IPS-18c (cell line): ENCODE measurements around the gene PITPNM2.
"Not testable (repeated sequence)": the region's sequence is repeated elsewhere in the genome, so short reads cannot be mapped to it uniquely, and the experiment has no call there.

Experiments used
- H3K4me3 ChIP-seq: 2 replicates; pipeline ENCODE4 v1.7.0; 2013; ENCODE audit warnings: low read depth, mild to moderate bottlenecking, low read length, moderate library complexity; ENCODE audit not compliant: insufficient read depth
- H3K9me3 ChIP-seq: one replicate; pipeline ENCODE4 v1.6.1; 2013; ENCODE audit warnings: mild to moderate bottlenecking, low read length, moderate library complexity; ENCODE audit not compliant: control insufficient read depth, insufficient read depth

Gene PITPNM2

GRCh38 chr12:123107926-123108681 is 42.8 kb downstream of the PITPNM2 start:
- Histone ChIP-seq H3K9me3 (no peaks in the 10 kb centered on the region), H3K4me3 (no peak overlapping the region)

GRCh38 chr12:123106640-123107359 is 44.1 kb downstream of the PITPNM2 start:
- no peak overlapping the region for H3K4me3 ChIP-seq

GRCh38 chr12:123105211-123105826 is 45.6 kb downstream of the PITPNM2 start:
- H3K4me3 ChIP-seq = no peak overlapping the region
- H3K9me3 ChIP-seq = no peaks in the 10 kb centered on the region

More at GRCh38 chr12:123106640-123107359, 44.1 kb downstream of the PITPNM2 start:
- no peaks in the 10 kb centered on the region for H3K9me3 ChIP-seq

- H3K4me3 ChIP-seq = no peak overlapping the region
- no peaks in the 10 kb centered on the region for H3K9me3 ChIP-seq
These were observed 46.1 kb downstream of the PITPNM2 start for GRCh38 chr12:123104809-123105208.

GRCh38 chr12:123104094-123104493 is 46.8 kb downstream of the PITPNM2 start:
- not testable (repeated sequence) for H3K9me3 ChIP-seq, H3K4me3 ChIP-seq

- Histone ChIP-seq H3K9me3 (no peaks in the 10 kb centered on the region), H3K4me3 (no peak overlapping the region)
These were observed 47.9 kb downstream of the PITPNM2 start for GRCh38 chr12:123102781-123103503.

- no peak overlapping the region for H3K4me3 ChIP-seq
- H3K9me3 ChIP-seq = no peaks in the 10 kb centered on the region
These were observed 48.5 kb downstream of the PITPNM2 start for GRCh38 chr12:123102366-123102765.

GRCh38 chr12:123101526-123101925 is 49.4 kb downstream of the PITPNM2 start:
- no peaks in the 10 kb centered on the region for H3K9me3 ChIP-seq
- H3K4me3 ChIP-seq = no peak overlapping the region
